Measurements from ENCODE around the gene SLC5A3. TPM values are rescaled to one million over a fixed set of nuclear protein-coding genes. Genes with fewer than 3 reads are reported as not detected.

Gene SLC5A3
- polyA plus RNA-seq, 1 experiment, result 1.9 TPM

- H3K4me3 ChIP-seq (ENCODE audit: low read depth, low read length), result no peak overlapping the region
- DNase-seq (ENCODE audit: low read depth), result no peak
- ChIA-PET CTCF (interaction anchor here (1.0 to 4.0 kb wide), 2 partner anchors 154 to 270 kb away, joined by 3 to 24 read pairs; no protein-coding TSS in a partner anchor), POLR2A (no interaction called here)
- no peaks in the 10 kb centered on the region for H3K27me3 ChIP-seq (ENCODE audit: control insufficient read depth, insufficient read depth, low read length)
- no peak for TF ChIP-seq CTCF (IDR thresholded peaks at IDR 0.05; ENCODE audit: insufficient read depth, low read depth, low read length)
- H3K36me3 ChIP-seq (ENCODE audit: control insufficient read depth, insufficient read depth, low read length), result no peaks in the 10 kb centered on the region
Observed at GRCh38 chr21:34077888-34078287, 4.5 kb downstream of the SLC5A3 start.

- no peak for TF ChIP-seq CTCF (IDR thresholded peaks at IDR 0.05; ENCODE audit: insufficient read depth, low read depth, low read length)
- no peak for DNase-seq (ENCODE audit: low read depth)
- ChIA-PET CTCF (interaction anchor here (4.0 kb wide), 1 partner anchor 155 kb away, joined by 24 read pairs; no protein-coding TSS in a partner anchor), POLR2A (no interaction called here)
- Histone ChIP-seq H3K36me3 (ENCODE audit: control insufficient read depth, insufficient read depth, low read length) (no peaks in the 10 kb centered on the region), H3K4me3 (ENCODE audit: low read depth, low read length) (no peak overlapping the region), H3K27me3 (ENCODE audit: control insufficient read depth, insufficient read depth, low read length) (no peaks in the 10 kb centered on the region)
Observed at GRCh38 chr21:34078915-34079314, 5.5 kb downstream of the SLC5A3 start.

GRCh38 chr21:34080710-34081109 lies 7.3 kb downstream of the SLC5A3 start:
- Histone ChIP-seq H3K36me3 (ENCODE audit: control insufficient read depth, insufficient read depth, low read length) (no peaks in the 10 kb centered on the region), H3K4me3 (ENCODE audit: low read depth, low read length) (no peak overlapping the region), H3K27me3 (ENCODE audit: control insufficient read depth, insufficient read depth, low read length) (no peaks in the 10 kb centered on the region)
- POLR2A ChIA-PET, result no interaction called here
- CTCF ChIA-PET, result interaction anchor here (0.9 to 3.1 kb wide), 3 partner anchors 10 to 267 kb away, joined by 3 to 9 read pairs (median 4); no protein-coding TSS in a partner anchor
- no peak for DNase-seq (ENCODE audit: low read depth)
- no peak for TF ChIP-seq CTCF (IDR thresholded peaks at IDR 0.05; ENCODE audit: insufficient read depth, low read depth, low read length)

GRCh38 chr21:34082769-34083168 lies 9.4 kb downstream of the SLC5A3 start:
- Histone ChIP-seq H3K4me3 (ENCODE audit: low read depth, low read length) (no peak overlapping the region), H3K27me3 (ENCODE audit: control insufficient read depth, insufficient read depth, low read length) (no peaks in the 10 kb centered on the region), H3K36me3 (ENCODE audit: control insufficient read depth, insufficient read depth, low read length) (no peaks in the 10 kb centered on the region)
- no peak for TF ChIP-seq CTCF (IDR thresholded peaks at IDR 0.05; ENCODE audit: insufficient read depth, low read depth, low read length)
- ChIA-PET POLR2A (no interaction called here), CTCF (interaction anchor here (0.6 to 1.2 kb wide), 3 partner anchors 9 to 158 kb away, joined by 3 read pairs; no protein-coding TSS in a partner anchor)
- no peak for DNase-seq (ENCODE audit: low read depth)

- DNase-seq (ENCODE audit: low read depth), result no peak
- Histone ChIP-seq H3K36me3 (ENCODE audit: control insufficient read depth, insufficient read depth, low read length) (no peaks in the 10 kb centered on the region), H3K4me3 (ENCODE audit: low read depth, low read length) (no peak overlapping the region), H3K27me3 (ENCODE audit: control insufficient read depth, insufficient read depth, low read length) (no peaks in the 10 kb centered on the region)
- TF ChIP-seq CTCF (IDR thresholded peaks at IDR 0.05; ENCODE audit: insufficient read depth, low read depth, low read length), result no peak
- POLR2A ChIA-PET, result no interaction called here
- CTCF ChIA-PET, result interaction anchor here (0.6 to 1.2 kb wide), 3 partner anchors 8 to 159 kb away, joined by 3 read pairs; no protein-coding TSS in a partner anchor
Observed at GRCh38 chr21:34083357-34083756, 10.0 kb downstream of the SLC5A3 start.

Data from BJ (cell line).